Measurements from ENCODE around the gene CRADD. TPM values are rescaled to one million over a fixed set of nuclear protein-coding genes. Genes with fewer than 3 reads are reported as not detected.
A peak's percentile ranks its signal among the peaks of the same experiment; 100 is the strongest.

The CRADD gene
- total and polyA plus RNA-seq, 2 of the 4 experiments (the other 2 are of a cell fraction) = 11.1 to 14.0 TPM

GRCh38 chr12:93766796-93767523 is 89.8 kb downstream of the CRADD start:
- Histone ChIP-seq H3K79me1 (ENCODE audit: low read depth in 1 of 2, low read length in 2 of 2) (peaks cover 3 to 14% of the 10 kb centered on the region in 2 experiments; a peak in 2 of 4 replicates), H3K4me3 (ENCODE audit: insufficient read depth, low read depth, low read length) (no peak overlapping the region), H3K36me3 (ENCODE audit: control insufficient read depth, insufficient read depth, low read length) (no peaks in the 10 kb centered on the region), H3K9me1 (ENCODE audit: insufficient read depth, low read length) (no peaks in the 10 kb centered on the region), H3K14ac (replicated peaks; ENCODE audit: low read depth, low read length) (peak overlapping the region; percentile 67), H3K18ac (ENCODE audit: low read depth, low read length) (peak overlapping the region; percentile 48; the same call in 1 of the 2 replicates), H2BK120ac (ENCODE audit: low read depth, low read length) (peak overlapping the region; percentile 85), H3K4me2 (ENCODE audit: low read depth, low read length) (peak overlapping the region; percentile 15; the same call in 1 of the 2 replicates), H4K20me1 (ENCODE audit: insufficient read depth, low read length) (no peaks in the 10 kb centered on the region), H3K23ac (ENCODE audit: low read depth, low read length) (no peak overlapping the region), H2BK20ac (ENCODE audit: low read depth, low read length) (peak overlapping the region; percentile 90), H2BK5ac (ENCODE audit: low read depth, low read length, poor library complexity, severe bottlenecking) (peak overlapping the region; percentile 87), H2AK9ac (replicated peaks; ENCODE audit: low read depth, low read length, poor library complexity) (no peak overlapping the region), H2AFZ (replicated peaks; ENCODE audit: low read length, poor library complexity) (no peak overlapping the region), H3K27ac (ENCODE audit: insufficient read depth, low read length) (no peak overlapping the region), H3K4me1 (ENCODE audit: control insufficient read depth, insufficient read depth, low read length) (peaks cover 2% of the 10 kb centered on the region; the same call in 1 of the 2 replicates), H4K8ac (ENCODE audit: low read depth in 2 of 2, low read length in 2 of 2) (peak overlapping the region in 1 of 2 experiments; percentile 64; a peak in 1 of 4 replicates), H2BK15ac (ENCODE audit: low read depth, low read length) (peak overlapping the region; percentile 36; the same call in 2 of the 3 replicates), H4K91ac (ENCODE audit: insufficient read depth, low read depth, low read length) (0 out of 2 replicates have a peak overlapping the region, but pooled peaks have one; percentile 52), H3K4ac (ENCODE audit: low read depth, low read length) (peak overlapping the region; percentile 68), H3K9me3 (ENCODE audit: control insufficient read depth, insufficient read depth, low read length) (no peaks in the 10 kb centered on the region), H2AK5ac (ENCODE audit: low read depth, low read length) (peak overlapping the region; percentile 10; the same call in 1 of the 2 replicates), H3K9ac (ENCODE audit: low read depth, low read length) (peak overlapping the region; percentile 17; the same call in 1 of the 2 replicates), H3K56ac (ENCODE audit: extremely low read depth, insufficient read depth, low read length) (no peak overlapping the region), H3K27me3 (ENCODE audit: control insufficient read depth, insufficient read depth, low read length) (no peaks in the 10 kb centered on the region), H4K5ac (ENCODE audit: low read depth, low read length) (peak overlapping the region; percentile 32; the same call in 1 of the 2 replicates)
- peak; percentile 92 for ATAC-seq (ENCODE audit: low read depth)
- dilution Hi-C loops (cut with HindIII; ENCODE audit: low sequenced_read_pairs, unreplicated experiment) (no loop called here), in situ Hi-C loops (cut with MboI; ENCODE audit: low sequenced_read_pairs) (loop anchor here (5.0 kb wide), 1 partner anchor 335 kb away; no protein-coding TSS in a partner anchor), intact Hi-C loops (cut with micrococcal nuclease) (loop anchor here (1.0 to 5.0 kb wide), 5 partner anchors 198 to 334 kb away; no protein-coding TSS in a partner anchor)
- peak; percentile 76 for DNase-seq
- ChIA-PET POLR2A (ENCODE audit: unreplicated experiment) (interaction anchor here (0.5 kb wide), 1 partner anchor 245 kb away, joined by 3 read pairs; no protein-coding TSS in a partner anchor), CTCF (interaction anchor here (0.5 to 2.9 kb wide), 14 partner anchors 8 to 335 kb away, joined by 3 to 39 read pairs (median 3); no protein-coding TSS in a partner anchor)
- BruUV-seq (replicated peaks) = no TSS peak
- WGBS, 2 experiments (ENCODE audit: extremely low coverage in 2 of 2, insufficient read length in 1 of 2) = 80% methylated on average over 1 of the region's 6 CpGs; no CpG with 5 or more reads in 1 of the 2 experiments
- TF ChIP-seq POLR2A (IDR thresholded peaks at IDR 0.05; ENCODE audit: low read depth, low read length) (no peak), MAZ (IDR thresholded peaks at IDR 0.05; ENCODE audit: borderline replicate concordance, low read depth, low read length) (no peak), CTCF (conservative IDR thresholded peaks at IDR 0.05; ENCODE audit: low read depth, low read length) (peak; percentile 79), FOS (IDR thresholded peaks at IDR 0.05; ENCODE audit: low read depth, low read length) (no peak), RAD21 (IDR thresholded peaks at IDR 0.05; ENCODE audit: low read length) (peak; percentile 90), RFX5 (IDR thresholded peaks at IDR 0.05; ENCODE audit: low read depth, low read length) (no peak), CEBPB (IDR thresholded peaks at IDR 0.05; ENCODE audit: low read depth, low read length) (no peak), MXI1 (IDR thresholded peaks at IDR 0.05; ENCODE audit: borderline replicate concordance, low read depth, low read length) (no peak), NFE2L2 (IDR thresholded peaks at IDR 0.05; ENCODE audit: low read depth, low read length) (no peak), MAFK (IDR thresholded peaks at IDR 0.05; ENCODE audit: low read depth, low read length) (no peak), CHD1 (IDR thresholded peaks at IDR 0.05; ENCODE audit: low read depth, low read length) (no peak), SMC3 (IDR thresholded peaks at IDR 0.05; ENCODE audit: low read depth, low read length) (peak; percentile 86)
- TF ChIP-seq, protein P1, sequence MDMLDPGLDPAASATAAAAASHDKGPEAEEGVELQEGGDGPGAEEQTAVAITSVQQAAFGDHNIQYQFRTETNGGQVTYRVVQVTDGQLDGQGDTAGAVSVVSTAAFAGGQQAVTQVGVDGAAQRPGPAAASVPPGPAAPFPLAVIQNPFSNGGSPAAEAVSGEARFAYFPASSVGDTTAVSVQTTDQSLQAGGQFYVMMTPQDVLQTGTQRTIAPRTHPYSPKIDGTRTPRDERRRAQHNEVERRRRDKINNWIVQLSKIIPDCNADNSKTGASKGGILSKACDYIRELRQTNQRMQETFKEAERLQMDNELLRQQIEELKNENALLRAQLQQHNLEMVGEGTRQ (IDR thresholded peaks at IDR 0.05; ENCODE audit: low read depth, low read length) = no peak

Measured in IMR-90 (cell line).